Adrenal gland (tissue), 5 donors: ENCODE data around the gene CNTNAP2.

ENCODE experiments used
- CTCF ChIP-seq, 6 experiments: fragments of 450-650 bp in 4 of 6; fragments of 200-600 bp in 2 of 6; sonication (generic) in 1 of 6; IDR thresholded peaks; 1 replicate in 5 of 6; 2 replicates in 1 of 6; pipeline versions ENCODE4 v1.5.1 to v1.8.0; 2016 to 2021; ENCODE audit warnings: antibody characterized with exemption in 6 of 6, mild to moderate bottlenecking in 2 of 6, moderate library complexity in 1 of 6
- POLR2A ChIP-seq, 2 donors: fragments of 450-650 bp; IDR thresholded peaks; one replicate each; pipeline ENCODE4 v1.6.1; 2017; ENCODE audit warnings: antibody characterized with exemption in 2 of 2, mild to moderate bottlenecking in 2 of 2, moderate library complexity in 1 of 2
- donor health status: DM: no; HTN: no; CAD: no.

GRCh38 chr7:146922782-146923181 is 806.2 kb downstream of the CNTNAP2 start:
- TF ChIP-seq CTCF (IDR thresholded peaks at IDR 0.05) (no peak), POLR2A (IDR thresholded peaks at IDR 0.05) (no peak)
